ENCODE results near the gene ARL2.

Gene ARL2

DNA sequence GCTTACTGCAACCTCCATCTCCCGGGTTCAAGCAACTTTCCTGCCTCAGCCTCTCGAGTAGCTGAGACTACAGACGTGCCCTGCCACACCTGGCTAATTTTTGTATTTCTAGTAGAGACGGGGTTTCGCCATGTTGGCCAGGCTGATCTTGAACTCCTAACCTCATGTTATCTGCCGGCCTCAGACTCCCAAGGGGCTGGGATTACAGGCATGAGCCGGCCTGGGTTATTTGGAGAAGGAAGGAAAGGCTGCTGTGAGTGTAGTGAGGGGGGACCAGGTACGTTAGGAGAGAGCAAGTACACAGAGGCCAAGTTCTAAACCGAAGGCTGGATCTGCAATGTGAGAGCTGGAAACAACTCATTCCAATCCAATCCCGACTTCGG is 17.6 kb upstream of the ARL2 start (continued):
- TF ChIP-seq ZNF174 (tag by site-specific recombination; IDR thresholded peaks at IDR 0.05) (no peak), FEZF1 (tag by site-specific recombination; IDR thresholded peaks at IDR 0.05) (no peak), ZNF529 (tag by site-specific recombination; IDR thresholded peaks at IDR 0.05; ENCODE audit: insufficient replicate concordance) (no peak), ZFP37 (tag by site-specific recombination; IDR thresholded peaks at IDR 0.05) (no peak), ZNF155 (tag by site-specific recombination; IDR thresholded peaks at IDR 0.05) (no peak), ZNF426 (tag by site-specific recombination; IDR thresholded peaks at IDR 0.05) (no peak), ZNF624 (tag by site-specific recombination; IDR thresholded peaks at IDR 0.05) (no peak)
- TF ChIP-seq, protein P1, sequence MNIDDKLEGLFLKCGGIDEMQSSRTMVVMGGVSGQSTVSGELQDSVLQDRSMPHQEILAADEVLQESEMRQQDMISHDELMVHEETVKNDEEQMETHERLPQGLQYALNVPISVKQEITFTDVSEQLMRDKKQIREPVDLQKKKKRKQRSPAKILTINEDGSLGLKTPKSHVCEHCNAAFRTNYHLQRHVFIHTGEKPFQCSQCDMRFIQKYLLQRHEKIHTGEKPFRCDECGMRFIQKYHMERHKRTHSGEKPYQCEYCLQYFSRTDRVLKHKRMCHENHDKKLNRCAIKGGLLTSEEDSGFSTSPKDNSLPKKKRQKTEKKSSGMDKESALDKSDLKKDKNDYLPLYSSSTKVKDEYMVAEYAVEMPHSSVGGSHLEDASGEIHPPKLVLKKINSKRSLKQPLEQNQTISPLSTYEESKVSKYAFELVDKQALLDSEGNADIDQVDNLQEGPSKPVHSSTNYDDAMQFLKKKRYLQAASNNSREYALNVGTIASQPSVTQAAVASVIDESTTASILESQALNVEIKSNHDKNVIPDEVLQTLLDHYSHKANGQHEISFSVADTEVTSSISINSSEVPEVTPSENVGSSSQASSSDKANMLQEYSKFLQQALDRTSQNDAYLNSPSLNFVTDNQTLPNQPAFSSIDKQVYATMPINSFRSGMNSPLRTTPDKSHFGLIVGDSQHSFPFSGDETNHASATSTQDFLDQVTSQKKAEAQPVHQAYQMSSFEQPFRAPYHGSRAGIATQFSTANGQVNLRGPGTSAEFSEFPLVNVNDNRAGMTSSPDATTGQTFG (tag by site-specific recombination; IDR thresholded peaks at IDR 0.05; ENCODE audit: borderline replicate concordance) = no peak
- TF ChIP-seq, protein P2, sequence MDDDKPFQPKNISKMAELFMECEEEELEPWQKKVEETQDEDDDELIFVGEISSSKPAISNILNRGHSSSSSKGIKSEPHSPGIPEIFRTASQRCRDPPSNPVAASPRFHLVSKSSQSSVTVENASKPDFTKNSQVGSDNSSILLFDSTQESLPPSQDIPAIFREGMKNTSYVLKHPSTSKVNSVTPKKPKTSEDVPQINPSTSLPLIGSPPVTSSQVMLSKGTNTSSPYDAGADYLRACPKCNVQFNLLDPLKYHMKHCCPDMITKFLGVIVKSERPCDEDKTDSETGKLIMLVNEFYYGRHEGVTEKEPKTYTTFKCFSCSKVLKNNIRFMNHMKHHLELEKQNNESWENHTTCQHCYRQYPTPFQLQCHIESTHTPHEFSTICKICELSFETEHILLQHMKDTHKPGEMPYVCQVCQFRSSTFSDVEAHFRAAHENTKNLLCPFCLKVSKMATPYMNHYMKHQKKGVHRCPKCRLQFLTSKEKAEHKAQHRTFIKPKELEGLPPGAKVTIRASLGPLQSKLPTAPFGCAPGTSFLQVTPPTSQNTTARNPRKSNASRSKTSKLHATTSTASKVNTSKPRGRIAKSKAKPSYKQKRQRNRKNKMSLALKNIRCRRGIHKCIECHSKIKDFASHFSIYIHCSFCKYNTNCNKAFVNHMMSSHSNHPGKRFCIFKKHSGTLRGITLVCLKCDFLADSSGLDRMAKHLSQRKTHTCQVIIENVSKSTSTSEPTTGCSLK (tag by site-specific recombination; IDR thresholded peaks at IDR 0.05) = no peak
- TF ChIP-seq, protein P3, sequence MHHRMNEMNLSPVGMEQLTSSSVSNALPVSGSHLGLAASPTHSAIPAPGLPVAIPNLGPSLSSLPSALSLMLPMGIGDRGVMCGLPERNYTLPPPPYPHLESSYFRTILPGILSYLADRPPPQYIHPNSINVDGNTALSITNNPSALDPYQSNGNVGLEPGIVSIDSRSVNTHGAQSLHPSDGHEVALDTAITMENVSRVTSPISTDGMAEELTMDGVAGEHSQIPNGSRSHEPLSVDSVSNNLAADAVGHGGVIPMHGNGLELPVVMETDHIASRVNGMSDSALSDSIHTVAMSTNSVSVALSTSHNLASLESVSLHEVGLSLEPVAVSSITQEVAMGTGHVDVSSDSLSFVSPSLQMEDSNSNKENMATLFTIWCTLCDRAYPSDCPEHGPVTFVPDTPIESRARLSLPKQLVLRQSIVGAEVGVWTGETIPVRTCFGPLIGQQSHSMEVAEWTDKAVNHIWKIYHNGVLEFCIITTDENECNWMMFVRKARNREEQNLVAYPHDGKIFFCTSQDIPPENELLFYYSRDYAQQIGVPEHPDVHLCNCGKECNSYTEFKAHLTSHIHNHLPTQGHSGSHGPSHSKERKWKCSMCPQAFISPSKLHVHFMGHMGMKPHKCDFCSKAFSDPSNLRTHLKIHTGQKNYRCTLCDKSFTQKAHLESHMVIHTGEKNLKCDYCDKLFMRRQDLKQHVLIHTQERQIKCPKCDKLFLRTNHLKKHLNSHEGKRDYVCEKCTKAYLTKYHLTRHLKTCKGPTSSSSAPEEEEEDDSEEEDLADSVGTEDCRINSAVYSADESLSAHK (tag by site-specific recombination; IDR thresholded peaks at IDR 0.05) = no peak

DNA sequence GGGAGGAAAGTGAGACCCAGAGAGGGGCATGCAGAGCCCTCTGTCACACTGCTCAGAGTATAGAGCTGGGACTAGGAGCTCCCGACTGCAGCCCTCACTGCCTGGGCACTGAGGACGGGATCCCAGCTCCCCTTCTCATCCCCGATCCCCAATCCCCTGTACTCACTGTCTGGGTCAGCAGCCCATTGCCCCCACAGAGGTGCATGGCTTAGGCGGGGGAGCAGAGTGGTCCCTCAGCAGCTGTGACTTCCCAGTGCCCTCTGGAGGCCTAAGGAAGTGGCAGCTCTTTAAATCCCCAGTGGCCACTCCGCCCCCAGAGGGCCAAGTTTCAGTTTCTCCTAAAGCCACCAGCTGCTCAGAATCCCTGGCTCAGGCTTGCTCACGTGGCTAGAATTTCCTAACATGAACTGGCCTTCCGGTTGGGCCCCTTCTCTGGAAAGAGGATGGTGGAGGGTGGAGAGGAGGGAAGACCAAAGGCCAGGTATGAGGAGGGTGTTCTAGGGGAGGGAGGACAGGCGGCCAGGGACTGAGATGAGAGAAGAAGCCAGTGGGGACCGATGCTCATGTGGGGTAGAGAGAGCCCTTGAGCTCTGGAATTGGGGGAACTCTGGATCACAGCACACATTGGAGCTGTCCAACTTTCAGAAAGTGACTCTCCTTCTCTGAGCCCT is 17.1 kb upstream of the ARL2 start, which contains the start of gene BATF2:
Gene BATF2 (minus strand): TSS at position 262 of the 671 bp plus-strand sequence. CDS start 57 bp downstream, at position 205.
- Histone ChIP-seq H3K9me3 (ENCODE audit: control insufficient read depth, insufficient read depth, low read depth, low read length) (no peaks in the 10 kb centered on the region), H3K27ac (ENCODE audit: extremely low read depth, low read depth, low read length) (no peak within 1 kb of the TSS), H3K36me3 (ENCODE audit: control insufficient read depth in 2 of 2, insufficient read depth in 1 of 2, low read length in 2 of 2) (no peaks in the 10 kb centered on the region), H3K4me3 (ENCODE audit: low read depth, low read length) (no peak within 1 kb of the TSS), H3K4me1 (ENCODE audit: control insufficient read depth, insufficient read depth, low read length) (no peaks in the 10 kb centered on the region)
- ChIA-PET POLR2A (interaction anchor here (0.6 to 1.7 kb wide), 5 partner anchors 10 to 1483 kb away, joined by 3 to 4 read pairs (median 3); partner anchors contain the start of genes PPP2R5B and ZNHIT2), CTCF (interaction anchor here (0.5 to 3.7 kb wide), 17 partner anchors 16 to 194 kb away, joined by 3 to 15 read pairs (median 4); partner anchors contain the start of genes ARL2, CDC42BPG and MAP4K2)
- TF ChIP-seq, protein P4, sequence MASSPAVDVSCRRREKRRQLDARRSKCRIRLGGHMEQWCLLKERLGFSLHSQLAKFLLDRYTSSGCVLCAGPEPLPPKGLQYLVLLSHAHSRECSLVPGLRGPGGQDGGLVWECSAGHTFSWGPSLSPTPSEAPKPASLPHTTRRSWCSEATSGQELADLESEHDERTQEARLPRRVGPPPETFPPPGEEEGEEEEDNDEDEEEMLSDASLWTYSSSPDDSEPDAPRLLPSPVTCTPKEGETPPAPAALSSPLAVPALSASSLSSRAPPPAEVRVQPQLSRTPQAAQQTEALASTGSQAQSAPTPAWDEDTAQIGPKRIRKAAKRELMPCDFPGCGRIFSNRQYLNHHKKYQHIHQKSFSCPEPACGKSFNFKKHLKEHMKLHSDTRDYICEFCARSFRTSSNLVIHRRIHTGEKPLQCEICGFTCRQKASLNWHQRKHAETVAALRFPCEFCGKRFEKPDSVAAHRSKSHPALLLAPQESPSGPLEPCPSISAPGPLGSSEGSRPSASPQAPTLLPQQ (tag by site-specific recombination; IDR thresholded peaks at IDR 0.05) = no peak
- TF ChIP-seq ZNF2 (tag by site-specific recombination; IDR thresholded peaks at IDR 0.05) (no peak), ZNF654 (tag by site-specific recombination; IDR thresholded peaks at IDR 0.05; ENCODE audit: low read depth) (no peak; the same call in 1 of the 2 replicates), ZNF626 (tag by site-specific recombination; IDR thresholded peaks at IDR 0.05) (no peak), ZNF350 (tag by site-specific recombination; IDR thresholded peaks at IDR 0.05) (no peak), ZNF24 (tag by site-specific recombination; IDR thresholded peaks at IDR 0.05) (no peak), ZNF473 (tag by site-specific recombination; IDR thresholded peaks at IDR 0.05) (no peak), ZNF184 (tag by site-specific recombination; IDR thresholded peaks at IDR 0.05) (no peak), RBAK (tag by site-specific recombination; IDR thresholded peaks at IDR 0.05) (no peak), MYNN (tag by site-specific recombination; IDR thresholded peaks at IDR 0.05; ENCODE audit: borderline replicate concordance) (no peak), ZNF621 (tag by site-specific recombination; IDR thresholded peaks at IDR 0.05) (no peak), ZNF266 (tag by site-specific recombination; IDR thresholded peaks at IDR 0.05; ENCODE audit: low read depth) (no peak), SCRT1 (tag by site-specific recombination; IDR thresholded peaks at IDR 0.05; ENCODE audit: borderline replicate concordance) (no peak)
- TF ChIP-seq, protein P5, sequence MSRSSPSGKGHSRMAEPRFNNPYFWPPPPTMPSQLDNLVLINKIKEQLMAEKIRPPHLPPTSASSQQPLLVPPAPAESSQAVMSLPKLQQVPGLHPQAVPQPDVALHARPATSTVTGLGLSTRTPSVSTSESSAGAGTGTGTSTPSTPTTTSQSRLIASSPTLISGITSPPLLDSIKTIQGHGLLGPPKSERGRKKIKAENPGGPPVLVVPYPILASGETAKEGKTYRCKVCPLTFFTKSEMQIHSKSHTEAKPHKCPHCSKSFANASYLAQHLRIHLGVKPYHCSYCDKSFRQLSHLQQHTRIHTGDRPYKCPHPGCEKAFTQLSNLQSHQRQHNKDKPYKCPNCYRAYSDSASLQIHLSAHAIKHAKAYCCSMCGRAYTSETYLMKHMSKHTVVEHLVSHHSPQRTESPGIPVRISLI (tag by site-specific recombination; IDR thresholded peaks at IDR 0.05) = no peak
- TF ChIP-seq, protein P6, sequence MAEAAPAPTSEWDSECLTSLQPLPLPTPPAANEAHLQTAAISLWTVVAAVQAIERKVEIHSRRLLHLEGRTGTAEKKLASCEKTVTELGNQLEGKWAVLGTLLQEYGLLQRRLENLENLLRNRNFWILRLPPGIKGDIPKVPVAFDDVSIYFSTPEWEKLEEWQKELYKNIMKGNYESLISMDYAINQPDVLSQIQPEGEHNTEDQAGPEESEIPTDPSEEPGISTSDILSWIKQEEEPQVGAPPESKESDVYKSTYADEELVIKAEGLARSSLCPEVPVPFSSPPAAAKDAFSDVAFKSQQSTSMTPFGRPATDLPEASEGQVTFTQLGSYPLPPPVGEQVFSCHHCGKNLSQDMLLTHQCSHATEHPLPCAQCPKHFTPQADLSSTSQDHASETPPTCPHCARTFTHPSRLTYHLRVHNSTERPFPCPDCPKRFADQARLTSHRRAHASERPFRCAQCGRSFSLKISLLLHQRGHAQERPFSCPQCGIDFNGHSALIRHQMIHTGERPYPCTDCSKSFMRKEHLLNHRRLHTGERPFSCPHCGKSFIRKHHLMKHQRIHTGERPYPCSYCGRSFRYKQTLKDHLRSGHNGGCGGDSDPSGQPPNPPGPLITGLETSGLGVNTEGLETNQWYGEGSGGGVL (tag by site-specific recombination; IDR thresholded peaks at IDR 0.05) = peak; percentile 46; the same call in 1 of the 2 replicates
